ENCODE data around the gene KLHL29. TPM values are rescaled to one million over a fixed set of nuclear protein-coding genes. Genes with fewer than 3 reads are reported as not detected.

Gene KLHL29
- total and polyA plus RNA-seq, 2 experiments from 2014 or later = 1.5 to 6.5 TPM

- DNase-seq (ENCODE audit: low spot score) (no peak), ATAC-seq (no peak)
- H3F3A ChIP-seq (replicated peaks; ENCODE audit: low read depth) = no peaks in the 10 kb centered on the region
- no peak overlapping the region for H3K4me3 ChIP-seq
- no peaks in the 10 kb centered on the region for H3K9me2 ChIP-seq (ENCODE audit: insufficient read depth)
- Mint-ChIP-seq H3K27ac (no peak overlapping the region), H3K4me3 (no peak overlapping the region), H3K9me3 (no peaks in the 10 kb centered on the region), H3K36me3 (ENCODE audit: low read depth) (no peaks in the 10 kb centered on the region), H3K27me3 (ENCODE audit: insufficient read depth, low read depth, poor library complexity) (peaks cover 14% of the 10 kb centered on the region), H3K4me1 (peaks cover 23% of the 10 kb centered on the region)
- no peak overlapping the region for H3K4me2 ChIP-seq
- no peaks in the 10 kb centered on the region for H3K79me2 ChIP-seq (replicated peaks; ENCODE audit: insufficient read depth)
- no peak overlapping the region for H2AFZ ChIP-seq
- H3K27me3 ChIP-seq (ENCODE audit: insufficient read depth) = no peaks in the 10 kb centered on the region
- no peak for TF ChIP-seq ZNF114 (CRISPR knock-in tag; IDR thresholded peaks at IDR 0.05)
- H3K36me3 ChIP-seq (ENCODE audit: insufficient read depth) = no peaks in the 10 kb centered on the region
- H3K4me1 ChIP-seq (ENCODE audit: insufficient read depth) = peaks cover 6% of the 10 kb centered on the region; the same call in 1 of the 2 replicates
- H4K20me1 ChIP-seq (replicated peaks; ENCODE audit: insufficient read depth) = no peaks in the 10 kb centered on the region
- H3K27ac ChIP-seq (ENCODE audit: low read depth) = no peak overlapping the region
Observed at GRCh38 chr2:23666980-23667357, 282.0 kb downstream of the KLHL29 start.

- H3F3A ChIP-seq (replicated peaks; ENCODE audit: low read depth) = no peaks in the 10 kb centered on the region
- H3K36me3 ChIP-seq (ENCODE audit: insufficient read depth) = no peaks in the 10 kb centered on the region
- no peaks in the 10 kb centered on the region for H3K9me2 ChIP-seq (ENCODE audit: insufficient read depth)
- no peak overlapping the region for H2AFZ ChIP-seq
- no peak overlapping the region for H3K4me3 Mint-ChIP-seq
- H3K27me3 Mint-ChIP-seq (ENCODE audit: insufficient read depth, low read depth, poor library complexity) = peaks cover 16% of the 10 kb centered on the region
- peaks cover 20% of the 10 kb centered on the region for H3K4me1 Mint-ChIP-seq
- ATAC-seq (no peak), DNase-seq (ENCODE audit: low spot score) (no peak)
- no peak overlapping the region for H3K27ac ChIP-seq (ENCODE audit: low read depth)
- no peaks in the 10 kb centered on the region for H3K9me3 Mint-ChIP-seq
- no peaks in the 10 kb centered on the region for H3K36me3 Mint-ChIP-seq (ENCODE audit: low read depth)
- no peak overlapping the region for H3K4me3 ChIP-seq
- H3K79me2 ChIP-seq (replicated peaks; ENCODE audit: insufficient read depth) = no peaks in the 10 kb centered on the region
- no peak overlapping the region for H3K27ac Mint-ChIP-seq
- H3K27me3 ChIP-seq (ENCODE audit: insufficient read depth) = no peaks in the 10 kb centered on the region
- H3K4me2 ChIP-seq = no peak overlapping the region
- H4K20me1 ChIP-seq (replicated peaks; ENCODE audit: insufficient read depth) = no peaks in the 10 kb centered on the region
- H3K4me1 ChIP-seq (ENCODE audit: insufficient read depth) = peaks cover 1% of the 10 kb centered on the region; the same call in 1 of the 2 replicates
- no peak for TF ChIP-seq ETS1 (IDR thresholded peaks at IDR 0.05)
- TF ChIP-seq EZH2phosphoT487 (IDR thresholded peaks at IDR 0.05; ENCODE audit: unreplicated experiment) = no peak
- no peak for TF ChIP-seq POLR2AphosphoS5 (IDR thresholded peaks at IDR 0.05; ENCODE audit: low read depth)
- no peak for TF ChIP-seq CREB1 (CRISPR knock-in tag; IDR thresholded peaks at IDR 0.05; ENCODE audit: low read depth)
- no peak for TF ChIP-seq REST (IDR thresholded peaks at IDR 0.05; ENCODE audit: unreplicated experiment)
- TF ChIP-seq JUNB (IDR thresholded peaks at IDR 0.05; ENCODE audit: unreplicated experiment) = no peak
- no peak for TF ChIP-seq CTCF (conservative IDR thresholded peaks at IDR 0.05; ENCODE audit: low read depth in 2 of 2)
- no peak for TF ChIP-seq EZH2 (IDR thresholded peaks at IDR 0.05; ENCODE audit: low read depth, unreplicated experiment)
Observed at GRCh38 chr2:23668756-23669304, 283.9 kb downstream of the KLHL29 start.
